T-helper 1 cell (primary cell): Measurements from ENCODE around the gene CTTN.
A peak's percentile ranks its signal among the peaks of the same experiment; 100 is the strongest.

Experiments used
- DNase-seq, 5 donors: peaks; one replicate each; pipeline ENCODE4 v3.0.0-alpha.2; 2012 to 2020

The CTTN gene

DNA sequence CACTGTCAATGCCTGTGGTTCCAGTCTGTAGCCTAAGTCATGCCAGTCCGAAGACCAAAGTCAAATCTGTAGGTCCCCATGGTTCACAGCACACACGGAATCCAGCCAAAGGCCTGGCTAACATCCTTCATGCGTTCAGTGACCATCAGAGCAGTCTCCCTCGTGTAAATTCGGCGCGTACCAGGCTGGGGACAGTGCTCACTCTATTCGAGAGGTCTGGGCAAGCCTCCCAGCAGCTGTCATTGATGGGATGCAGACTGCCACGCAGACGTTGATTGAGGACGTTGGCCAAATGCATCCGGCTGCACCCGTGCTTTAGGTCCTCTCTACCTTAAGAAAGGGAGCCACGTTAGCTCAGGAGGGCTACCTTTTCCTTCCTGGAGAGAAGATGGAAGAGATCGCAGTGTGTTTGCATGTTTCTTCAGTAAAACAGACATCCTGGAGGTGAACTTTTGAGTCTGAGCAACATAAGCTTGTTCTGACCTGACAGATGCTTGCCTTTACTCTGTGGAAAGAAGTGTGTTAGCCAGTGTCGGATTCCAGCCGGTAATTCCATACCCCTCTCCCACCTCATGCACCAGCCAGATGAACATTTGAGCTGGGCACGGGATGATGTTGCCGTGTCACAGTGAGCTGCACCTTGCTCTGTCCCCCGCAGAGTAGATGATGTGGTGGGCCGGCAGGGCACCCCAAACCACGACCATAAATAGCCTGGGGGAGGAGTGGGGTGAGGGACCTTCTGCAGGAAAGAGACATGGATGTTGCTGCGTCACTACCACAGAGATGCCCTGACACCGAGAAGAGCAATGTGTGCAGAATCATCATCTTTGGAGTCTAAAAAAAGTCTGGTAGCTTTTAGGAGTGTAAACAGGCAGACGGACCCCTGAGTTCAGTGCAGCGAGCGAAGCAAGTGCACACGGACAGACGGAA lies 12.2 kb downstream of the CTTN start:
- no peak for DNase-seq

DNA sequence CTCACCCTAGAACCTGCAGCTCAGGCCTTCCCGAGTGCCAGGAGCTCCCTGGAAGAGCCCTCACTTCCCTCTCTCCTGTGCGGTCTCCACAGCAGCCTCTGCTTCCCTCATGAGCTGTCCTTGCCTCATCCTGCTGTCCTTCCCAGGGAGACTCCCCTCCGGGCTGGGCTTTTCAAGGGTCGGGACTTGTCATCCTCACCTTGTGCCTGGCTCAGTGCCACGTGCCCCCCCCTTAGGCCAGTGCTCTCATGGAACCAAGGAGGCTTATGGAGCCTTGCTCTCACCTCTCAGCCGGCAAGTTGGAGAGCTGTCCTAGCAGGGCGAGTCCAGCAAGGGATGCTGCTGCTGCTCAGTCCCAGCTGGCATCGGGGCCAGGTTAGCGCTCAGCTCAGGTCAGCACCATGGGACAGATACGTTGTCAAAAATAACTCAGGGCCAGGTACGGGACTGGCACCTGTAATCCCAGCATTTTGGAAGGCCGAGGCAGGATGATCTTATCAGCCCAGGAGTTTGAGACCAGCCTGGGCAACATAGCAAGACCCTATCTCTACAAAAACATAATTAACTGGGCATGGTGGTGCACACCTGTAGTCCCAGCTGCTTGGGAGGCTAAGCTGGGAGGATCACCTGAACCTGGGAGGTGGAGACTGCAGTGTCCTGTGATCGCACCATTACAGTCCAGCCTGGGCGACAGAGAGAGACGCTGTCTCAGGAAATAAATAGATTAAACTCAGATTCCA lies 13.6 kb downstream of the CTTN start:
- DNase-seq: no peak

DNA sequence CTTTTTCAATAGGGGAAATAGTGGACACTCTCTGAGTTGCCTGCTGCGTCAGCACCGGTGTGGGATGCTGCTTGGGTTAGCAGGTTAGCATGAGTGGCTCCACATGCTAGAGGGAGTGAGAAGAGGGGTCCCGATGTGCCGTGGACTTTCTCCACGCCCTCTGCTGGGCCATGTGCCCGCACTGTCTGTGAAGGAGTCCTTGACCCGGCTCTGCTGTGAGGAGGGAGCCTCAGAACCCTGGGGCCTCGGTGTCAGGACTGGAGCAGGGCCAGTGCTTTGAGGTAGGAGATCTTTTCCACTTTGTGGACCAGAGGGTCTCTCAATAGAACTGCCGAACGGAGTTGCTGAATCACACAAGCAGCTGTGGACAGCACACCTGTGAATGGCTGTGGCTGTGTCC lies 14.8 kb downstream of the CTTN start:
- no peak for DNase-seq

DNA sequence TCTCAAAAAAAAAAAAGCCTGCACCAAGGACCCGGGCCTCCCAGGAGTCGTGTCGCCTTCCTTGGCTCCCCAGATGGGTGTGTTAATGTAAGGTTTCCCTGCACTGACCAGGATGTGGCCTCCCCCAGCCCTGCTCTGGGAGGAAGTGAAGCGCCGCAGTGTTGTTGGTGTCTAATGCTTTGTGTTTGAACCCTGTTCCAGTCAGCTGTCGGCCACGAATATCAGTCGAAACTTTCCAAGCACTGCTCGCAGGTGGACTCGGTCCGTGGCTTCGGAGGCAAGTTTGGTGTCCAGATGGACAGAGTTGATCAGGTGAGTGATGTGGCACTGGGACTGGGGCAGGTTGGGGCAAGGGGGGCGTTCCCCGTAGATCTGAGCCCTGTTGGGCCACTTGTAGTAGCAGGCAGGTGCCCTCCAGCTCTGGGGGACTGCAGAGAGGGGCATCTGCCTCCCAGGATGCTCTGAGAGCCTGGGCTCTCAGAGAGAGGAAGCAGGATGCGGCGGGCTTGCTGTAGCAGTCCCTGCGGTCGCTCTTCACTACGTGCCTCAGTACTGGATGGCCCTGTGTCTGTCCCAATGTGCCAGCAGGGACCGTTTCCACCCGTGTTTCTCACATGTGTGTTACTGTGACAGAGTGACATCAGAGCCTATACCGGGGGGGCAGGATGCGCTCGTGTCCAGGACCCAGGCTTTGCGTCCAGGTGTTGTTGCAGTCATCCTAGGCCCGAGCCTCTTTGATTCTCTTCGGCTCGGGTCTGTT lies 16.2 kb downstream of the CTTN start:
- no peak for DNase-seq

DNA sequence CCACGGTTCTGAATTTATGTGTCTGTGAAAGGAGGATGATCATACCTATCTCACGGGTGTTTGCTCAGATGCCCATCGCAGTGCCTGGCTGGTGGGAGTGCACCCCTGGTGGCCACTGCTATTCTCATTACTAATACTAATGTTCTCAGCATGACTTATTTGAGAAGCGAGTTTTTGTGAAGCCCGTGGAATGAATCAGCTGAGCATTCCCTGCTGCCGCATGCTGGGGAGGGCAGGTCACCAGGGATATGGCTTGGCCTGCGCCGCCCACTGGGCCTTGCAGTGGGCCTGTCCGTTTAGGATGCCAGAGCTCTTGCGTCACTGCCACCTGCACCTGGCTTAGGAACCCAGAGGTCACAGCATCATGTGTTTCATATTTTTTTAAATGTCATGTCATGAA lies 16.9 kb downstream of the CTTN start:
- DNase-seq: no peak

DNA sequence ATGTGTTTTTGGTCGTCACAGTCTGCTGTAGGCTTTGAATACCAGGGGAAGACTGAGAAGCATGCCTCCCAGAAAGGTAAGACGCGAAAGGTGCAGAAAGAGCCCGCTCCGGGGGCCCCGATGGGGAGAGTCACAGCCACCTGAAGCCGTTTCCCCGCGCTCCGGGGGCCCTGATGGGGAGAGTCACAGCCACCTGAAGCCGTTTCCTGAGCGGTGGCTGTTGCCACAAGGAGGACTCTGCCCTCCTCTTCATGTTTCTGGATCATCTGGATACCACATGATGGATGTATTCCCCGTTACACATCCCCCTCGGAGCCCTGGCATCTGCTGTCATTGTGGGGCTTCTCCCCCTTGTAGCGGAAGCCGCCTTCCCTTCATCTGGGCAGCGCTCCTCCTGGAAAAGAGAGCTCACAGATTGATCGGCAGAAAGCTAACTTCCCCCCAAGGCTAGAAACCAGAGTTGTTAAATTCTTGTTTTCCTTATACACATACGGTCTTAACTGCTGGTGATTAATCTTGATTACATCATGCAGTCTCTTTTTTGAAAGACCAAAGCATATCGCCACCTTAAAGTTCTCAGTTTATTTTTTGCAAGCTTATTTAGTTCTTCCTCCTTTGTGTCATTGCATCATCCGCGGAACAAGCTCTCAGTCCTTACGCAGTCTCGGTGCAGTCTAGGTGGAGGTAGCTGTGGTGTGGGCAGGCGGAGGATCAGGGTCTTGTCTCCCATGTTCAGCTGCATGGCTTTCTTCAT lies 17.5 kb downstream of the CTTN start:
- no peak for DNase-seq

DNA sequence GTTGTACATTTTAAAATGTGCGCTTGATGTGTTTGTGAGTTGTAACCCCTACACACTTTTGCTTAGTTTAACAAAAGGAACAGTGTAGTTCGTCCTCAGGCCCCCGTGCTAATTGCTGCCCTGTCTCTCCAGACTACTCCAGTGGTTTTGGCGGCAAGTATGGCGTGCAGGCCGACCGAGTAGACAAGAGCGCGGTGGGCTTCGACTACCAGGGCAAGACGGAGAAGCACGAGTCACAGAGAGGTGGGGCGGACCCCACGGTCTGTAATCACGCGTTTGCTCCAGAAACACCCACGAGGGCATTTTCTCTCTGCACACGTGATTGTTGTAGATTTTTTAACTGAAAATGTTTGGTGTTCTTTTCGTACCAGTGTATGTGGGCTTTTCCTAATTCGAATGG lies 18.6 kb downstream of the CTTN start:
- DNase-seq: no peak

DNA sequence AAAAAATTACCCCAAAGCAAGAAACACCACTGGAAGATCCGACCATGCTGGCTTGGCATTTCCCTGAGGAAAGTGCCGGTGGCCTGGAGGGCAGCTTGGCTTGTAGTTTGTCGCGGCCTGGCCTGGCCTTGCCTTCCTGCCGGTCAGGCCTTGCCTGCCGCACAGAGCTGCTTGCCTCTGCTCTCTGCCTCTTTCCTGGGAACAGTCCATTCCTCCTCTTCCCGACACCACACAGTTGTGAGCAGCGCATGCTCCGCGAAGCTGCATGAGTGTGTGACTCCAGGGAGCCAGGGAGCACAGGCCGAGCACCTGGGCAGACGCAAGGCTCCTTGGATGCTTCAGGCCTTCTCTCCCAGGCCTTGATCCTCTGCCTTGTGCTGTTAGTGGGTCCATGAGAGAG lies 19.8 kb downstream of the CTTN start:
- no peak for DNase-seq

DNA sequence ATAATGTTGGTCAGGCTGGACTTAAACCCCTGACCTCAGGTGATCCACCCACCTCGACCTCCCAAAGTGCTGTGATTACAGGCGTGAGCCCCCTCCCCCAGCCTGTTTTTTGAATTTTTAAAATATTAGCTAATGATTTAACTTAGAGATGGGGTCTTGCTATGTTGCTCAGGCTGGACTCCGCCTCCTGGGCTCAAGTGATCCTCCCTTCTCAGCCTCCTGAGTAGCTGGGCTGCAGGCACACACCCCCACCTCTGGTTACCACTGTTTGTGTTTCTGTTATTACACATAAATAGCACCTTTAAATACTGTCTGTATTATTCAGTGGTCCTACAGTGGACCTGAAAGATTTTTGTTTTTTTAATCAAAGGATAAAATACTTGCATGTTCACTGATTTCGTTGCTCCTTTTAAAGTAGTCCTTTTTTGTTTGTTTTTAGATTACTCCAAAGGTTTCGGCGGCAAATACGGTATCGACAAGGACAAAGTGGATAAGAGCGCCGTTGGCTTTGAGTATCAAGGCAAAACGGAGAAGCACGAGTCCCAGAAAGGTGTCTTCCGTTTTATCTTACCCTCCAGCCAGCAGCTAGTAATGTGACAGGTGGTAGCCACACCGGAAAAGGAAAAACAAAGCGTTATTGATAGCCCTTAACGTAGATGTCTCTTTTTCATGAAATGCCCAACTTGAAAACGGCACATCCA lies 21.1 kb downstream of the CTTN start:
- no peak for DNase-seq

DNA sequence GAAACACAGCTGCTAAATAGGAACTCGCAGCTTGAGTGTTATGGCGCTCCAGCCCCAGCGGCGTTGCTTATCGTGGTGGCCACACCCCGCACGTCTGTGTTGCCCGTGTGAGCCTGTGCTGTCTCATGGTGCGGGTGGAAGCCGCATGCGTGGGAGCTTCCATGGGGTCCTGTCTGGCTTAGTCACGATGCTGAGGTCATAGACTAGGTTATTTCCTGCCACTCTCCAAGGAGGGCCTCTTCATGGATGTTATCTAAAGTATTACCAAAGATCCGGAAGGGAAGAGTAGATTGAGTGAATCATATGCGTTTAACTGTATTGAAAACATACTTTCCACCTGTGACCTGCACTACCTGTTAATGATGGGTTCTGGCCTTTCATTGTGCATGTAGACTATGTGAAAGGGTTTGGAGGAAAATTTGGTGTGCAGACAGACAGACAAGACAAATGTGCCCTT lies 21.7 kb downstream of the CTTN start:
- DNase-seq: no peak

DNA sequence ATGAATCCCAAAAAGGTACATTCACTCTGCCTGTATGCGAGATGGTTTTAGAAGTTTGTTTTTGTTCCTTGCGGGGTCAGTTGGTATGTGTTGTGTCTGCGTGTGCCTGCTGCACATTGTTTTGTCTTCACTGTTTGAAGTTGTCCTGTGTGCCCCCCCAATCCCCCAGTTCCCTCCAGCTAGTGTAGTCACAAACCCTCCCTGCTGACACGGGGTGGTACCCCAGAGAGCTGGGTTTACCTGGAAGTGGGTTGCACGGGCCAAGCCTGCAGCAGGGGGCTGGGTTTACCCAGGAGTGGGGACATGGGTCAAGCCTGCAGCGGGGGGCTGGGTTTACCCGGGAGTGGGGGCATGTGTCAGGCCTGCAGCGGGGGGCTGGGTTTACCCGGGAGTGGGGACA lies 22.2 kb downstream of the CTTN start:
- DNase-seq: no peak

DNA sequence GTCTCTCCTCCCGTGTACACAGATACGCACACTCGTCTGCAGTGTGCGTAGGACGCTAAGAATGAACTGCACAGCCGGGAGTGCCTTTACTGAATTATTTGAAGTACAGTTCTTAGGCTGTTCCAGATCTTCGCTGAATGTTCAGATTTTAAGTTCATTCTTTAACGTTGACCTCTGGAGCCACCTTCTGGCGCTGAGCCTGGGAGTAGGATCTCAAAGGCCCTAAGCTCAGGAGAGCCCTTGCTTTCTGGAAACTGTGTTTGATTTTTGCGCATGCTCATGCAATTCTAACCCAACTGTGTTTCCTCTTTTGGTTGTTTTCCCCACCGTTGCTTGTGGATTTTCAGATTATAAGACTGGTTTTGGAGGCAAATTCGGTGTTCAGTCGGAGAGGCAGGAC lies 22.8 kb downstream of the CTTN start:
- DNase-seq: no peak

DNA sequence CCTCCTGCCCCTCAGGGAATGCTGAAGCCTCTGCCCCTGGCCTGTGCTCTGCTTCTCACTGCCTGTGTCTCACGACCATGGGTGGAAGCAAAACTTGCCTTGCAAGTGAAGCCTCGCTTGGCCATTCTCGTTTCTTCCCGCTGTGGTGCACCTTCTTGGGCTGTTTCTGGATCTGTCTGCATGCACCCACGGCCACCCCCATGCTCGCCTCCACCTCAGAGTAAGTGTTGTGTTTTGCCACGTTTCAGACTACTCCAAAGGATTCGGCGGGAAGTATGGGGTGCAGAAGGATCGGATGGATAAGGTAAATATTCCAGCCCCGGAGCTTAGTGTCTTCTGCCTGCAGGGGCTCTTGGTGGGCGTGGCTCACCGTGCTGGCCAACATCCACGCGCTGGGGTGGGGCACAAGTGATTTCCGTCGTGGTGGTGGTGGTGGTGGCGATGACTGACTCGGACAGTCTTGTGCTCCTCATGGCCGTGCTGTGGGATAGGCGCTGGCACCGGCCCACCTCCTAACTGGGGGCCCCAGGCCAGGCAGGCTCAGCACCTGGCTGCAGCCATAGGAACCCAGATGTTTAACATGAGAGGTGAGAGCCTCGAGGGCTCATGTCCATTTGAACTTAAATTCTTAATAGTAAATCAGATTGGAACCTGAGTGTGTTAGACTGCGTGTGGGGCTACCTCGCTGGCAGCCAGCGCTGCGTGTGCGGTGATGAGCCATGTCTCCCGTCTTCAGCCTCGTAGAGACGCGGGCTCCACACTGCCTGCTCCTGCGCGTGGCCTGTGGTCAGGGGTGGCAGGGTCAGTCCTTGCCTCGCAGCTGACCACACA lies 24.6 kb downstream of the CTTN start:
- DNase-seq: no peak

DNA sequence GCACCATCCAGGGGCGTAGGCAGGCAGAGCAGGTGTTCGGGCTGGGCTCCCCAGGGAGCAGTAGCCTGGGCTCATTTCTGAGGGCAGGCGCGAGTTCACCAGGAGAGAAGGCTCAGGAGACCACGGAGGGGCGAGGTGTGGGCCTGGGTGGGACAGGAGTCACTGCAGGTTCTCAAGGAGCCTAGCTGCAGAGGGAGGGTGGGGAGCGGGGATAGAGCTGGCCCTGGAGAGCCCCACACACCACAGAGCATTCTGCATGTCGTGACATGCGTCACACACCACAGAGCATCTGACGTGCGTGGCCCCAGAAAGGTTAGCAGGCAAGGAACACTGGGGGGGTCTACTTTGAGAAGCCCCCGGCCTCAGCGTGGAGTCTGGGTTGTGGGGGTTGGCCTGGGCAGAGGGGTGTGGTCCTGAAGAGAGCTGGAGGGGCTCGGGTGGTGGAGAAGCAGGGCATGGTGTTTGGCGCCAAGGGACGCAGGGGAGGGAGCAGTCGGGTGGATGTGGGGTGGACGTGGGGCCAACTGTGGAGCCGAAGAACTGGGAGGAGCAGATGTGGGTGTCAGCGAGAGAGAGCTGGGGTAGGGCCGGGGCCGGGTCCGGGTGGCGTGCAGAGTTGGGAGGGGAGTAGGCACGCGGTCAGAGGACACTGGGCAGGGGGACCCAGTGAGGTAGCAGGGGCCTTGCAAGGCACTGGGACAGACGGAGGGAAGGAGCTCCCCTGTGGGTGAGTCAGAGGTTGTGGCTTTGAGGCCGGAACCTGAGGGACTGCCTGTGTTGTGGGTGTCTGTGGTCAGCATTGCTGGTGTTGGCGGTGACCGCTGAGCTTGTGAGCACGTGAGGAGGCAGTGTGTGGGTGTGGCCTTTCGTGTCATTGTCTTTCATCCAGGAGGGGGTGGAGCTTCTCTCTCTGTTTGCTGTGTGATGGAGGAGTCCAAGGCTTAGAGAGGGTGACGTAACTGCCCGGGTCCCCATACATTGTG lies 25.5 kb downstream of the CTTN start:
- peak in 1 of 5 donors; percentile 24 for DNase-seq

DNA sequence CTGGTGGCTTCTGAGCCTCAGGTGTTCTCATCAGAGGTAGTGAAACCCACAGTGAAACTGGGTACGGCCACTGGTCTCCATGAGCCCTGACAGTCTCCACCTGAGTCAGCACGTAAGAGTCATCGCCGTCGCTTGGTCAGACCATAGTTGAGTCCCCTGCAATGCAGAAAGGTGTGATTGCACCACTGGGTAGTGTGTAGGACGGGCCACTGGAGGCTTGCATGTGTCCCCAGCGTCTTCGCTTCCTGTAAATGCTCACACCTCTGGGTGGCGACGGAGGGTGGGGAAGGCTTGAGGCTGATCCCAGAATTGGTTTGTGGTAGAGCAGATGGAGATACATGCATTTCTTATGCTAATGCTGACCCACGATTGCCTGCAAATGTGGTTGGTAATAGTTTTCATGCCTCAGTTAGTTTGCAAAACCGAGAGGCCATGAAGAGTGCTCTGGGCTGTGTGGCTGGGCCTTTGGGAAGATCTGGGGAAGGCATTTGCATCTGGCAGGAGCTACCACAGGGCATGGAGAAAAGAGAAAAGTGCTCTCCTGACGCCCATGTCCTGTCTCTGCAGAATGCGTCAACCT lies 26.5 kb downstream of the CTTN start:
- no peak for DNase-seq

DNA sequence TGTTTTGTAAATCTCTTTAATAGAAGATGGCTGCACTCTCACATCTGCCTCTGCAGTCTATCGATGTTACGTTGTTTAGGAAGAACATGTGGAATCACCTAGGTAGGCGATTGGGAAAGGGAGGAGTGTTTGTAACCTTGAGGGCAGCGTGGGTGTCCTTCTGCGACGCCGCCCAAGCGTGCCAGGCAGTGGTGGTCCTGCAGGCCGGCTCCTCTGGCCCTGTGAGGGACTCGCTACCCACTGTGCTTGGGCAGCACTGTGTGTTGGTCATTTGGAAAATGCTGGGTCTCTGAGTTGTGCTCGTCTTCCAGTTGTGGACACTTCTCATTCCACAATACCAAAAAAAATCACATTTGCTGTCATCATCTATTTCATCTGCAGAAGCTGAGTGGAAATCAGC lies 29.1 kb downstream of the CTTN start:
- DNase-seq: no peak

DNA sequence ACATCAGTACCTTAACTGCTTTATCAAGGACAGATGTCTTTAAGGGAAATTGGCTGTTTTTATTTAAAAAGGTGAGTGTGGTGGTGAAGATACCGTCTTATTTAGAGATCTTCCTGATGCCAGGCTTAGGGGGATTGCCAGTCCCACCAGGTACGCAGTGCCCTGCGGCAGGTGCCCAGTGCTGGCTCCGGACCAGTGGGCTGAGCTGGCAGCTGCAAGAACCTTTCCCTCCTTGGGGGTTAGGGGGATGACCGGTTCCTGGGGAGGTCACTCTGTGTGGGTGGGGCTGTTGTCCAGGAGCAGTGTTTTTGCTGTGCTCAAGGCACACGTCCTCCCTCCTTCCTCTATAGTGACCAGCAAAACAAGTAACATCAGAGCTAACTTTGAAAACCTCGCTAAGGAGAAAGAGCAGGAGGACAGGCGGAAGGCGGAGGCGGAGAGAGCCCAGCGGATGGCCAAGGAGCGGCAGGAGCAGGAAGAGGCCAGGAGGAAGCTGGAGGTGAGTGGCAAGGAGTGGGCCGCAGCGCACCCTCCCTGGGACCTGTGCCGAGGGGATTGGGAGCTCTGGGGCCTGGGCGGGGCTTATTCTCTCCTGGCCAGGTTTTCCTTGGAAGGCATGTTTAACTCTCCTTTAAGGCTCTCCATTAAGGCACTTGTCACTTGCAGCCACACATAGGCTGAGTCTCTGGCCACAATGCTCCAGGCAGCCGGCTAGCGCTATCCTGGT lies 30.5 kb downstream of the CTTN start:
- DNase-seq: no peak

DNA sequence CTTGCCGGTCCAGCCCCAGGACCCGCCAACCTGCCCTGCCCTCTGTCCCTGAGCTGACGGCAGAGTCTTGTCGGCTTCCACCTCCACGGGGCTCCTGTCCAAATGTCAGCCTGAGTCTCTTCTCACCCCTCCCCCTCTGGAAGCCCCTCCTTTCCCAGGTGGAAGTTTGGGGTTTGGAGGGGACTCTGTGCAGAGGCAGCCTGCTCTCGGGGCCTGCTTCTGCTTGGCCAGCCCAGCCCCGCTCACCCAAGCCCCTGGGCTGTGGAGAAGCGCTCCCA lies 31.0 kb downstream of the CTTN start:
- no peak for DNase-seq
